Measurements from ENCODE around the gene PACSIN2. TPM values are rescaled to one million over a fixed set of nuclear protein-coding genes. Genes with fewer than 3 reads are reported as not detected.

PACSIN2 gene
- total and polyA plus RNA-seq, 2 of the 13 experiments (the other 11 are each of a cell fraction or from before 2014, with no cell fraction given): 54.1 to 68.8 TPM

DNA sequence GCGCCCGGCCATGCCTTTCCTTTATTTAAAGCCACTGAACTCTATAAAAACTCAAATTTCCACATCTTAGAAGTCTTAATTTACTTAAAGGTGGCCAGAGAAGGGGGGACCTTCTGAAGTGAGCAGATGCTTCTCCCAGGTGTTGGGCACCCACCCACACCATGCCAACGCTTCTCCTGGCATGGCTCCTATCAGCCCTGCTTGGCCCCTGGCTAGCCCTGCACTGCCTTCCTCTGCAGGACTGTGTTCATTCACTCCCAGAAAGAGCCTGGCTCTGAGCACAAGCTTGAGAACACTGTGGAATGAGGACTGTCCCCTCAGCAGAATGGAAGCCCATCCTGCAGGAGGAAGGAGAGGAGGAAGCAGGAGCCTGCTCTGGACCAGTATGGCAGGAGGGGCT, 123.3 kb downstream of the PACSIN2 start (continued):
- TF ChIP-seq, protein P1, sequence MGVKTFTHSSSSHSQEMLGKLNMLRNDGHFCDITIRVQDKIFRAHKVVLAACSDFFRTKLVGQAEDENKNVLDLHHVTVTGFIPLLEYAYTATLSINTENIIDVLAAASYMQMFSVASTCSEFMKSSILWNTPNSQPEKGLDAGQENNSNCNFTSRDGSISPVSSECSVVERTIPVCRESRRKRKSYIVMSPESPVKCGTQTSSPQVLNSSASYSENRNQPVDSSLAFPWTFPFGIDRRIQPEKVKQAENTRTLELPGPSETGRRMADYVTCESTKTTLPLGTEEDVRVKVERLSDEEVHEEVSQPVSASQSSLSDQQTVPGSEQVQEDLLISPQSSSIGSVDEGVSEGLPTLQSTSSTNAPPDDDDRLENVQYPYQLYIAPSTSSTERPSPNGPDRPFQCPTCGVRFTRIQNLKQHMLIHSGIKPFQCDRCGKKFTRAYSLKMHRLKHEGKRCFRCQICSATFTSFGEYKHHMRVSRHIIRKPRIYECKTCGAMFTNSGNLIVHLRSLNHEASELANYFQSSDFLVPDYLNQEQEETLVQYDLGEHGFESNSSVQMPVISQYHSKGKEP (CRISPR knock-in tag; IDR thresholded peaks at IDR 0.05): no peak
- TF ChIP-seq, protein P2, sequence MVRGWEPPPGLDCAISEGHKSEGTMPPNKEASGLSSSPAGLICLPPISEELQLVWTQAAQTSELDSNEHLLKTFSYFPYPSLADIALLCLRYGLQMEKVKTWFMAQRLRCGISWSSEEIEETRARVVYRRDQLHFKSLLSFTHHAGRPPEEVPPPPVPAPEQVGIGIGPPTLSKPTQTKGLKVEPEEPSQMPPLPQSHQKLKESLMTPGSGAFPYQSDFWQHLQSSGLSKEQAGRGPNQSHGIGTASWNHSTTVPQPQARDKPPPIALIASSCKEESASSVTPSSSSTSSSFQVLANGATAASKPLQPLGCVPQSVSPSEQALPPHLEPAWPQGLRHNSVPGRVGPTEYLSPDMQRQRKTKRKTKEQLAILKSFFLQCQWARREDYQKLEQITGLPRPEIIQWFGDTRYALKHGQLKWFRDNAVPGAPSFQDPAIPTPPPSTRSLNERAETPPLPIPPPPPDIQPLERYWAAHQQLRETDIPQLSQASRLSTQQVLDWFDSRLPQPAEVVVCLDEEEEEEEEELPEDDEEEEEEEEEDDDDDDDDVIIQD (CRISPR knock-in tag; IDR thresholded peaks at IDR 0.05; ENCODE audit: low read depth): no peak
- TF ChIP-seq ARHGAP35 (CRISPR knock-in tag; IDR thresholded peaks at IDR 0.05; ENCODE audit: borderline replicate concordance) (no peak), ZNF563 (CRISPR knock-in tag; IDR thresholded peaks at IDR 0.05) (no peak), KLF6 (CRISPR knock-in tag; IDR thresholded peaks at IDR 0.05) (no peak), ZNF776 (CRISPR knock-in tag; IDR thresholded peaks at IDR 0.05) (no peak), NFYB (CRISPR knock-in tag; IDR thresholded peaks at IDR 0.05) (no peak), MYNN (CRISPR knock-in tag; IDR thresholded peaks at IDR 0.05; ENCODE audit: low read depth) (no peak)
- TF ChIP-seq, protein P3, sequence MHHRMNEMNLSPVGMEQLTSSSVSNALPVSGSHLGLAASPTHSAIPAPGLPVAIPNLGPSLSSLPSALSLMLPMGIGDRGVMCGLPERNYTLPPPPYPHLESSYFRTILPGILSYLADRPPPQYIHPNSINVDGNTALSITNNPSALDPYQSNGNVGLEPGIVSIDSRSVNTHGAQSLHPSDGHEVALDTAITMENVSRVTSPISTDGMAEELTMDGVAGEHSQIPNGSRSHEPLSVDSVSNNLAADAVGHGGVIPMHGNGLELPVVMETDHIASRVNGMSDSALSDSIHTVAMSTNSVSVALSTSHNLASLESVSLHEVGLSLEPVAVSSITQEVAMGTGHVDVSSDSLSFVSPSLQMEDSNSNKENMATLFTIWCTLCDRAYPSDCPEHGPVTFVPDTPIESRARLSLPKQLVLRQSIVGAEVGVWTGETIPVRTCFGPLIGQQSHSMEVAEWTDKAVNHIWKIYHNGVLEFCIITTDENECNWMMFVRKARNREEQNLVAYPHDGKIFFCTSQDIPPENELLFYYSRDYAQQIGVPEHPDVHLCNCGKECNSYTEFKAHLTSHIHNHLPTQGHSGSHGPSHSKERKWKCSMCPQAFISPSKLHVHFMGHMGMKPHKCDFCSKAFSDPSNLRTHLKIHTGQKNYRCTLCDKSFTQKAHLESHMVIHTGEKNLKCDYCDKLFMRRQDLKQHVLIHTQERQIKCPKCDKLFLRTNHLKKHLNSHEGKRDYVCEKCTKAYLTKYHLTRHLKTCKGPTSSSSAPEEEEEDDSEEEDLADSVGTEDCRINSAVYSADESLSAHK (CRISPR knock-in tag; IDR thresholded peaks at IDR 0.05; ENCODE audit: borderline replicate concordance): no peak
